Measurements from ENCODE around the gene MRPL55. TPM values are rescaled to one million over a fixed set of nuclear protein-coding genes. Genes with fewer than 3 reads are reported as not detected.

Gene MRPL55
- total and polyA plus RNA-seq, 2 of the 4 experiments (the other 2 are of a cell fraction) = 48.9 to 95.4 TPM

DNA sequence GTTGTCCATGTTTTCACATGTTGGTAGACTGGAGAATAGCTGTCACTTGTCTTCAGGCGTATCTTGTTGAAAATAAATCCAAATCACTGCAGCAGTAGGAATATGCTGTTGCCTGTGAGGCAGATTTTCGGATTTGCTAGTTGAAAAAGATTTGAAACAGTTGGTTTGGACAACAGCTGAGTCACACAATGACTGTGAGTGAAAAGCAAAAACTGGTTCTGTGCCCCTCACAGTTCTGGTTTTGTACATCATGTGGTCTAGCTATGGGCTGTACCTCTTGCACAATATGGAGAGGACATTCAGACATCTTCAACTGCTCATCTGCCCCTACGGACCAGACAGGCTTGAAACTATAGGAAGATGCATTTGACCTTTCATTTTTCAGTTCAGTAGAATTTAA lies 24.8 kb downstream of the MRPL55 start (continued):
- TF ChIP-seq NFE2L2 (IDR thresholded peaks at IDR 0.05; ENCODE audit: low read depth, low read length) = peak; percentile 52; the same call in 1 of the 2 replicates

DNA sequence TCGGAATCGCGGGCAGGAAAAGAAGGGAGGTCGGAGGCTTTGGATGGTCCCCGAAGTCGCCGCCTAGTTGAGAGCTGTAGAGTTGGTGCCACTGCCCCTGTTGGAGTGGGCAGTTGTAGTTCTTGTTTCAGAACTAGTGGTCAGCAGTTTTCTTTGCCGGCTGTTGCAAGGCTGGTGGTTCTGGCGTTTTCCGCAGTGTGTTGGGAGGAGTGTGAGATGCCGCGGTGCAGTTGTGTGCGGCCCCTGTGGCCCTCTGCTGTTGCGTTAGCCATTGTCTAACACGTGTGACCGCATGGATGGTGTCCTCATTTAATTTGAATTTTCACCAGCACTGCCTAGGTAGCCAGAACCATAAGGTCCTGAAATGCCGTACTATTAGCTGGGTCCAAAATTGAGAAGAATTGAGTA lies 25.2 kb downstream of the MRPL55 start:
- Histone ChIP-seq H2BK15ac (ENCODE audit: low read depth, low read length) (no peak overlapping the region), H3K9ac (ENCODE audit: low read depth, low read length) (peak overlapping the region; percentile 99), H3K27ac (ENCODE audit: insufficient read depth, low read length) (peak overlapping the region; percentile 99), H2BK20ac (ENCODE audit: low read depth, low read length) (no peak overlapping the region), H3K23ac (ENCODE audit: low read depth, low read length) (peak overlapping the region; percentile 87), H2AFZ (replicated peaks; ENCODE audit: low read length, poor library complexity) (no peak overlapping the region), H3K4me3 (ENCODE audit: insufficient read depth, low read depth, low read length) (peak overlapping the region; percentile 100), H3K14ac (replicated peaks; ENCODE audit: low read depth, low read length) (peak overlapping the region; percentile 62), H4K20me1 (ENCODE audit: insufficient read depth, low read length) (peaks cover 60% of the 10 kb centered on the region), H3K4me2 (ENCODE audit: low read depth, low read length) (peak overlapping the region; percentile 98), H3K79me1 (ENCODE audit: low read depth in 1 of 2, low read length in 2 of 2) (peaks cover 0 to 46% of the 10 kb centered on the region in 2 experiments; a peak in 2 of 4 replicates), H3K9me1 (ENCODE audit: insufficient read depth, low read length) (peaks cover 22% of the 10 kb centered on the region), H4K91ac (ENCODE audit: insufficient read depth, low read depth, low read length) (no peak overlapping the region), H3K36me3 (ENCODE audit: control insufficient read depth, insufficient read depth, low read length) (peaks cover 8% of the 10 kb centered on the region), H3K9me3 (ENCODE audit: control insufficient read depth, insufficient read depth, low read length) (no peaks in the 10 kb centered on the region), H3K18ac (ENCODE audit: low read depth, low read length) (peak overlapping the region; percentile 15; the same call in 1 of the 2 replicates), H3K56ac (ENCODE audit: extremely low read depth, insufficient read depth, low read length) (peak overlapping the region; percentile 83; the same call in 1 of the 2 replicates), H2AK5ac (ENCODE audit: low read depth, low read length) (peak overlapping the region; percentile 100; the same call in 1 of the 2 replicates), H2BK120ac (ENCODE audit: low read depth, low read length) (no peak overlapping the region), H3K4me1 (ENCODE audit: control insufficient read depth, insufficient read depth, low read length) (peaks cover 27% of the 10 kb centered on the region), H2AK9ac (replicated peaks; ENCODE audit: low read depth, low read length, poor library complexity) (peak overlapping the region; percentile 100), H3K4ac (ENCODE audit: low read depth, low read length) (peak overlapping the region; percentile 98), H2BK5ac (ENCODE audit: low read depth, low read length, poor library complexity, severe bottlenecking) (peak overlapping the region; percentile 97), H3K27me3 (ENCODE audit: control insufficient read depth, insufficient read depth, low read length) (no peaks in the 10 kb centered on the region), H4K5ac (ENCODE audit: low read depth, low read length) (no peak overlapping the region), H4K8ac (ENCODE audit: low read depth in 2 of 2, low read length in 2 of 2) (peak overlapping the region; percentile 22 to 89; a peak in 2 of 4 replicates)
- TF ChIP-seq RAD21 (IDR thresholded peaks at IDR 0.05; ENCODE audit: low read length) = no peak
- 0 out of 2 replicates have a peak, but pooled peaks have one; percentile 6 for TF ChIP-seq CEBPB (IDR thresholded peaks at IDR 0.05; ENCODE audit: low read depth, low read length)
- TF ChIP-seq MXI1 (IDR thresholded peaks at IDR 0.05; ENCODE audit: borderline replicate concordance, low read depth, low read length) = peak; percentile 7; the same call in 1 of the 2 replicates
- 0% methylated on average over 2 of the region's 17 CpGs; no CpG with 5 or more reads in 1 of the 2 experiments for WGBS, 2 experiments (ENCODE audit: extremely low coverage in 2 of 2, insufficient read length in 1 of 2)
- no peak for ATAC-seq (ENCODE audit: low read depth)
- dilution Hi-C loops (cut with HindIII; ENCODE audit: low sequenced_read_pairs, unreplicated experiment) (no loop called here), intact Hi-C loops (cut with micrococcal nuclease) (loop anchor here (2.0 to 10.0 kb wide), 5 partner anchors 19 to 599 kb away; partner anchors contain the start of genes C1orf35 and WNT9A), in situ Hi-C loops (cut with MboI; ENCODE audit: low sequenced_read_pairs) (loop anchor here (10.0 kb wide), 1 partner anchor 319 kb away; no protein-coding TSS in a partner anchor)
- ChIA-PET POLR2A (ENCODE audit: unreplicated experiment) (no interaction called here), CTCF (interaction anchor here (1.0 kb wide), 1 partner anchor 47 kb away, joined by 3 read pairs; no protein-coding TSS in a partner anchor)
- BruUV-seq (replicated peaks) = TSS peak; percentile 31
- peak; percentile 22 for DNase-seq
